HG03064 (cell line): Measurements from ENCODE around the gene EPOP.

Experiments
- ATAC-seq: cut with Tn5 transposase; IDR thresholded peaks from one replicate; pipeline ENCODE4 v1.9.1; 2021; ENCODE audit warnings: low read depth; ENCODE audit not compliant: unreplicated experiment

EPOP gene

DNA sequence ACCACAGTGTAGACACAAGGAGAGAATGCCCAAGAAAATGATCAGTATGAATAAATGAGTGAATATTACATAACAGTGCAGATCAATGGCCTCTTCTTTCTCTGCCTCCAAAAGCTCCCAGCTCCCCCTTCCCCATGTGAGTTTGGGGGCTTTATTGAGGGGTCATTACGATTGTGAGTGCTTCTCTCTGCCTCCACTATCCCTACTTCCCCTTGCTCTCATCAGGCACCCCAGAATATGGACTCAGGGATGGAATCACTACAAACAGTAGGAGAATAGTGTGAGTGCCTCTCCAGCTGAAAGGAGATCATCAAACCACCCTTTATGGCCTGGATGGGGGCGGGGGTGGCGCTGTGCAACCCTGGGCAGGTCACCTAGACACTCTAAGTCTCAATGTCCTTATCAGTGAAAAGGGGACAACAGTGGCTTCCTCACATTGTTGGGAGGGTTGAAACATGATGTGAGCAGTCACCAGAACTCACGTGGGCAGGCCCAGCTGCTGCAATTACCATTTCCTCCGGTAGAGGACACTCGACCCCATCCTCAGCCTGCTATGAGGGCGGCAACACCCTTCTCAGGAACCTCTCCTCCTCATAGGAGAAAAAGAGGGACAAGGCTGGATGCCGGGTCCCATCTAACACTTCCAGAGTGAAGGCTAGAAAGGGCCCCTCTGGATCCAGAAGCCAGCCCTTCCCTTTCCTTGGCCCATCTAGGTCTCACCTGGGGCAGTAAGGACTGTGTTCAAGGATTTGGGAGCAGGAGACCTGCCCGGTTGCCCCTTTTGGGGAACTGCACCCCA lies 2.1 kb upstream of the EPOP start:
- ATAC-seq, result no peak

DNA sequence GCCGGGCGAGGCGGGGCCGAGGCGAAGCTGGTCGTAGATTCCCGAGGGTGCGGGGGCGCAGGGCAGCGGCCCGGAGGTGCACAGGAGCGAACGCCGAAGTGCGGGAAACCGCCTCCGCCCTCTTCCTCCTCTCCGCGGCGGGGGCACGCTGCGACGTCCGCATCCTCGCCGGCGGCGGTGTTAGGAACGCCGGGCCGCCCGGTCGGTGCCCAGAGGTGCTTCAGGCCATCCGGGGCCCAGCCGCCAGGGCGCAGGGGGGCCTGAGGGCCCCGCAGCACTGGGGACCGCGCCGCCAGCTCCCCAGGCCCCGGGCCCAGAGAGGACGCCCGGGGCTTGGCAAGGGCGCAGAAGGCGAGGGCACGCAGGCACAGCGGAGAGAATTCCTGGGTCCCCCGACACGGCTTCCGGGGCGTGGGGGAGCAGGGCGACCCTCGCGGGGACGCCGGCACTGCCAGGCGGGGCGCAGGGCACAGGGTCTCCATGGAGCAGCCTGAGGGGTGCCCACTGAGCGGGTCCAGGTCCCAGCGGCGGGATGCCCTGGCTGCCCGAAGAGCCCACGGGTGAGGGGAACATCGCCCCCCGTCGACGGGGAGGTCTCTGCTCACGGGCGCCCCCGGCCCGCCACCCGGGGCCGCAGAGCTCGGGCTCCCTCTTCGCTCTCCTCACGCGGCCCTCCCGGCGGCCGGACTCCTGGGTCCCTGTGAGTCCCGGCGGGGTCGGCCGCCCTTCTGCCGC lies 576 bp downstream of the EPOP start:
- ATAC-seq, result no peak

DNA sequence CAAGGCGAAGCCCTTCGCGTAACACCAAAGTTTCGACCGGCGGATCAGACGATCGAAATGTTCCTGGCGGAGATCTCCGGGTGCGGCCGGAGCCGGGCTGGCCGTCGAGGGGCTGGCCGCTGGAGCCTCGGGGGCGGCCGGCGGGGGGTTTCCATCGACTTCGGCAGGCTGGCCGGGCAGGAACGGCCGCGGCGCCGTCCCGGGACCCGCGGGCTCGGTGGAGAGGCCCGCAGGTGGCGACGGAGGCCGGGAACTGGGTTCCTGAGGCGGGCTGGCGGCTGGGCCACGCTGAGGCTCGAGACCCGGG lies 1.1 kb downstream of the EPOP start:
- ATAC-seq, result no peak

DNA sequence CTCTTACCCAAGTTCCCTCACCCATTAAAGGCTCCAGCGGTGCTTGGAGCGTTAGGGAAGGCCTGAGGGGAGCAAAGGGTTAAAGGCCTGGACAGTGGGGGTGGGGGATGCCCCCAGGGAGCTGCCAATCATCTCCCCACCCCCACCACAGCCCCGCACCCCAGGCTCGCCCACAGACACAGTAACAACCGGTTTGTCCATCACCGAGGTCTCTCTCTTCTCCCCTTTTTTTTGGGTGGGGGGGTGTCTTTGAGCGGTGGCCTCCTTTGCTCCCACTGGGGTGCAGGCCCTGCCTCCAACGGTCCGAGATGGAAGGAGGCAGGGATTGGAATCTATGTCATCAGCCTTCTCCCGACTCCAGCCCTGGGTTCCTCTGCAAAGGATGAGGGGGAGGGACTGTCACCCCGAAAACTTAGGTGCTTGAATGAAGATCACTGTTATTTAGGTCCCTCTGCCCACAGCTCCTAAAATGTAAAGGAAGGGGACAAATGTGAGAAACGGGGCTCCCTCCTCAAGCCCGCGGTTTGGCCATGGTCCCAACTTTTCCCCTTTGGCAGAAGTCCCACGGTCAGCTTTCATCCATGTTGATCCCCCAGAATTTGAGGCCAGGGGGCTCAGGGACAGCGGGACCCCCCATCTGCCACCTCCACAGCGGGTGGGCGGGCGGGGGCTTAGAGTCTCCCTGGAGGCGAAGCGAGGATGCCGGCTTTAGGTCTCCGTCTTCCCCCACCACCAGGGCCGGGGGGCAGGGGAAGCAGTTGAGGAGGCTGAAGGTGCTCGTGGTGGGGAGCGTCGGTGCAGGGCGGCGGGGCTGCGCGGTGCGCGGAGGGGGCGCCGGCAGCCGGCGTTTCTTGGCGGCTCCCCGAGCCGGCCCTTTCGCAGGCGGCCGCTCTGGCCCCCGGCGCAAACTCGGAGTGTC lies 1.7 kb downstream of the EPOP start:
- ATAC-seq, result no peak

DNA sequence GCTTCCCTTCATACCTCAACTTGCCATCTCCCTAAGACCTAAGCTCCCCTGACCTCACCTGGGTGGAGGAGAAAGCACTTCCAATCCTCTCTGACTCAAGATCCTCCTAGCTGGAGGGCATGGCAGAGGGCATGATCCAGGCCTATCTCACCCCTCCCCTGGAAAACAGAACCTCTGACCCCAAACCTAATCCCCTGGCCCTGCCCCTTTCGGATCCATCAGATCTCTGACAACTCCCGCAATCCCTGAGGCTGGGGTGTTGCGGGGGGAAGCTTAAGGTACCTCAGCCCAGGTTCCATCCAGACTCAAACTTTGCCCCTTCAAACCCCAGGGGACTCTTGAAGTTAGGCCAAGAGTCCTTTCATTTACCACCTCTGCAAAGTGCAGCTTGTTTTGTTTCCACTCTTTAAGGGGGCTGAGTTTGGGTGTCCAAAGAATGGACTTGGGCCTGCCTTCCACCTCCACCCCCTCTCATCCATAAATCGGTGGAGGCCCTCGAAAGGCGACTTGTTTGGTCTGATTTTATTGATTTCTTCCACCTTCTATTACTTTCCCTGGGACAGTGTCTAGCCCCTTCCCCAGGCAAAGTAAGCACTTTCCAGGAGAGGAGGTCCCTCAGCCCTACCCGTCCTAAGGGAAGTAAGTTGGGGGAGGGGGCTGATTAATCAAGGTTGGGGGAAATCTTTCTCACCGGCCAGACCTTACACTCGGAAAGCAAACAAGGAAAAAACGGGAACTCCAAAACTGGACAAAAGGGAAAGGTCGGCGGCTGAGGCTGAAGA lies 2.6 kb downstream of the EPOP start:
- ATAC-seq, result no peak

DNA sequence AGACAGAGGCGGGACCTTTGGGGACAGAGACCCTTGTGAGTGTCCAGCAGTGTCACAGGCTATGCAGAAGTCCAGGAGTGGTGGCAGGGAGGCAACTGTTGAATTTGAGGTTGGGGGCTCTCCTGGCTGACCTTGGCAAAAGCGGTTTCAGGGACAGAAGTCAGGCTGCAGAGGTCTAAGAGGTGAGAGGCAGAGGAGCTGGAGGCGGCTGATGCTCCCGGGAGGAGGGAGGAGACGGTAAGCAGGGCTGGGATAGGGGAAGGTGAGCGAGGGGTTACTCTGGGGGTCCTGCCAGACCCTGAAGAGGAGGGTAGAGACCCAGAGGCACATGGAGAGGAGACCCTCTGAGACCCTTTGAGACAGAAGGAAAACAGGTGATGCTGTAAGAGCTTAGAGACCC lies 5.2 kb downstream of the EPOP start:
- ATAC-seq, result no peak

DNA sequence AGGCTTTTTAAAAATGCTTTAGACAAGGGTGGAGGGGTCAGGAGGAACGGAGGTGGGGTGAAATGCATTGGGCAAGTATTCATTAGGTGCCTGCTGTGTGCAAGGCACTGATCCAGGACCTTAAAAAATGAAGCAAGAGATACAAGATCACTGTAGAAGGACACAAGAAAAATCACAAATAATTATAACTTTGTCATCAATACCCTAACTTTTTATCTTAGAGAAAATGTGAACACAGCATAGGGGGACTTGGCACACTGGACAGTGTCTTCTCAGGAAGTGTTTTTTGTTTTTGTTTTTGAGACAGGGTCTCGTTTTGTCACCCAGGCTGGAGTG lies 7.0 kb downstream of the EPOP start:
- no peak for ATAC-seq

DNA sequence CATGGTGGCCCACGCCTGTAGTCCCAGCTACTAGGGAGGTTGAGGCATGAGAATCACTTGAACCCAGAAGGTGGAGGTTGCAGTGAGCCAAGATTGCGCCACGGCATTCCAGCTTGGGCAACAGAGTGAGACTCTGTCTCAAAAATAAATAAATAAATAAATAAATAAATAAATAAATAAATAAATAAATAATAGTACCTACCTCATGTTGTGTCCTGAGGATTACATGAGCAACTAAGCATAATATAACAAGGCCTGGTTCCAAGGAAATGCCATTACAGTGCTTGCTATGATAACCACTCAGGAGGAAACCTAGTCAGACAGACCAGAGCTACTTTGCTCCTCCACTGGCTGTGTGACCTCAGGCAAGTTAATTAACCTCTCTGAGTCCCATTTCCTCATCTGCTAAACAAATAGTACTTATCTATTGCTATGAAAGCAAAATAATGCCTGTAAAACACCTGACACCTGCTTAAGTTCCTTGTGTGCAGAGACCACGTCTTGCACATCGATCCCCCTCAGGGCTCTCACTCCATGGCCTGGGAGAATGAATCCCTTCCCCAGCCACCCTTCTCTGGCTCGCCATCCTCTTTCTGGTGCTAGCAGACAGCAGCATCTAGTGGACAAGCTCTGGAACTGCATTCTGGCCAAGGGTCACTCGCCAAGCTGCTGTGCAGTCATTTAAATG lies 7.5 kb downstream of the EPOP start:
- ATAC-seq, result no peak

DNA sequence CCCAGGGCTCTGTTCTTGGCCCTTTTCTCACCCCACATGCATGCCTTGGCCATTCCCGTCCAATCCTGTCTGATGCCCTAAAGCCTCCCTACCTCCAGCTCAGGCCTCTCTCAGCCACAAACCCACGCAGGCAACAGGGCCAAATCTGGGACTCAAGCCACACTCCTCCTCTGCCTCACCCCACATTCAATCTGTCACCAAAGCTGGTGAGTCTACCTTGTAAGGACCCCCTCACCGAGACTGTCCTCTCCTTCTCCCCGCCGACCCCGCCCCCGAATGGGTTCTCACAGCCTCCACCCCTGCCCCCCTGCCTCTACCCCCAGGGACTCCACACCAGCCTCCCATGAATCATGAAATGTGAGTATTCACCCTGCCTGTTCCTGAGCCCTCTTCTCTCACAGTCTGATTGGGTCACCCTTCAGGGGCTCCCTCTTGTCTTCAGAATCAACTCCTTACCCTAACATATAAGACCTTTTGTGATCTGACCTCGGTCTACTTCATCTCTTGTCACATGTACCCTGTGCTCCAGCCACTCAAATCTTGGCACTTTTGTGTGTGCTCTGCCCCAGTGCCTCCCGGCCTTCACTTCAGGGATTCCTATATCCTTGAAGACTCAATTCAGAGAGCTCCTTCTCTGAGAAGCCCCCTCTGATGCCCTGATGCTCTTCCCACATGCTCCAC lies 10.7 kb downstream of the EPOP start:
- no peak for ATAC-seq

DNA sequence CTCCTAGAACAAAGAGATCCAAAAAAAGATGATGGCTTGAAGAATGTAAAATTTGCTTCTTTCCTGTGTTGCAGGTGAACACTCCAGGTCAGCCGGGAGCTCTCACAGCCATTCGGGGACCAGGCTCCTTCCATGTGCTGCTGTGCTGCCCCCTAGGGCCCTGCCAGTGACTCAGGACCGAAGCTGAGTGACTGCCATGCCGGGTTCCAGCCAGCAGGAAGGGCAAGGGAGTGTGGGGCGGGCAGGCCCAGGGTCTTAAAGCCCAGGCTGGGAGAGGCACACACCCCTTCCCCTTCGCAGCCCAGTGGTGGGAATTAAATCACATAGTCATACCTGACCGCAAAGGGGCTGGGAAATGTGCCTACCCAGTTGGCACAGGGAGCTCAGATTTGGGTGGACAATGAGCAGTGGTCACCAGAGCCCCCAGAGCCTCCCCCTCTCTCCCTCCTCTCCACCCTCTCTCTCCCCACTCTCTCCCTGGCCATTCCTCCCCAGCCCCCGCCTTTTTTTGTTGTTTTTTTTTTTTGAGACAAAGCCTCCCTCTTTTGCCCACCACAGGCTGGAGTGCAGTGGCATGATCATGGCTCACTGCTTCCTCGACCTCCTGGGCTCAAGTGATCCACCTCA lies 11.5 kb downstream of the EPOP start:
- ATAC-seq, result no peak

DNA sequence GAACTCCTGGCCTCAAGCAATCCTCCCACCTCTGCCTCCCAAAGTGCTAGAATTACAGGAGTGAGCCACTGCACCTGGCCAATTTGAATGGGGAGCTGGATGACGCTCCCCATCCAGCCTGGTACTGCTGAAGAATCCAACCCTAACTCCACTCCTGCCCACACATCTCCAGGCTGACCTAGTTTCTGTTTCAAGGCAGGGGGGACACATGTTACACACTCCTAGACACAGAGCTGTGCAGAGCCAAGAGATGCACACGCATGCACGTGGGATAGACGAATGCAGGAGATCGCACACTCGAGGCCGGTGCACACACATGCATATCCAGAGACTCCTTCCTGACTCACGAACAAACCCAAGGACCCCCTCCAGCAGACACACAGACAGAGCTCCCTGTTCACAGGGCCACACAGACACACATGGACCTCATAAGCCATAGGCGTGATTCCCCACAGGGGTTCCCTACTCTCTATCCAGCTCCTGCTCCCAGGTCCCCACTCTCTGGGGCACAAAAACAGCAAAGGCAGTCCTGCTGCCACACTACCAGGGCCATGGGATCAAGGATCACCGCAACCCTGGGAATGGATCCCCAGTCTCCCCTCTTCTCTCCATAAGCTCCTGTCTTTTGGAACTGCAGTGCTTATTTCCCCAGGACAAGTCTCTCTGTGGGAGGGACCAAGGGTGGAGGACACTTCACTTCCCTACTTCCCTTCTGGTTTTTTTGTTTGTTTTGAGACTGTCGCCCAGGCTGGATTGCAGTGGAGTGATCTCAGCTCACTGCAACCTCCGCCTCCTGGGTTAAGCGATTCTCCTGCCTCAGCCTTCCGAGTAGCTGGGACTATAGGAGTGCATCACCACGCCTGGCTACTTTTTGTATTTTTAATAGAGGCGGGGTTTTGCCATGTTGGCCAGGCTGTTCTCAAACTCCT lies 14.4 kb downstream of the EPOP start:
- no peak for ATAC-seq

DNA sequence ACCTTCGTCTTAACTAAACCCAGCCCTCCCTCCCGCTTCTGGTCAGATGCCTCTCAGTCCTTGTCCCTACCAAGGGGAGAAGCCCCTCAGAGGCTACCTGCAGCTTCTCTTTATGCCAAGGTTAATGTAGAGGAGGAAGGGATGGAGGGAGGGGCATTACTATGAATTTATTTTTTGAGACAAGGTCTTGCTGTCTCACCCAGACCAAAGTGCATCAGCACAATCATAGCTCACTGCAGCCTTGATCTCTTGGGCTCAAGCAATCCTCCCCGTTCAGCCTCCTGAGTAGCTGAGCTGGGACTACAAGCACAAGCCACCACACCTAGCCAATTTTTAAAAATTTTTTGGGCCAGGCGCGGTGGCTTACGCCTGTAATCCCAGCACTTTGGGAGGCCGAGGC lies 15.3 kb downstream of the EPOP start:
- ATAC-seq, result no peak

DNA sequence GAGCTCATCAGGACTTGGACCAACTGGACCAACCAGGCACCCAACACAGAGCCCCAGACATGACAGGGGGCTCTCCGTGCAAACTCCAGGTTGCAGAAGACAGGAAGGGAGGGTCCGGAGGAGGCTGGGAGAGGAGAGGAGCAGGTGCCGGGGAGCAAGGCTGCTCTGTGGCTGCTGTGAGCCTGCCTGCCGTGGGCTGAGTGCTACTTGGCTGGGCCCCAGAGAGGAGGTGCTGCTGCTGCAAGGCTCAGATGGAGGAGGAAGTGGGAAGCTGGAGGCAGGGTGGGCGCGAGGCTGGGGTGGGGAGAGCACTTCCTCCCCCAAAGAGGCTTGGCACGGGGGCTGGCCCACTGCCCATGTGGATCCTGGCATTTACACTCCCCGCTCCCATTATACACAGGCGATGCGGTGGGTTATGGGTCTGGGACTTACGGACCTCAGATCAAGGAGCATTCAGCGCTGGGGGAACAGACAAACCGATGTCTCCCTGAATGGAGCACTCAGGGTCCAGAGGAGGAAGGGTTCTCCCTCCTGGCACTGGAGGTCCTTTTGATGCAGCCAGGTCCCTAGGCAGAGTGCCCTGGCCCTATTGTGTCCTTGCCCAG lies 15.9 kb downstream of the EPOP start:
- ATAC-seq, result no peak

DNA sequence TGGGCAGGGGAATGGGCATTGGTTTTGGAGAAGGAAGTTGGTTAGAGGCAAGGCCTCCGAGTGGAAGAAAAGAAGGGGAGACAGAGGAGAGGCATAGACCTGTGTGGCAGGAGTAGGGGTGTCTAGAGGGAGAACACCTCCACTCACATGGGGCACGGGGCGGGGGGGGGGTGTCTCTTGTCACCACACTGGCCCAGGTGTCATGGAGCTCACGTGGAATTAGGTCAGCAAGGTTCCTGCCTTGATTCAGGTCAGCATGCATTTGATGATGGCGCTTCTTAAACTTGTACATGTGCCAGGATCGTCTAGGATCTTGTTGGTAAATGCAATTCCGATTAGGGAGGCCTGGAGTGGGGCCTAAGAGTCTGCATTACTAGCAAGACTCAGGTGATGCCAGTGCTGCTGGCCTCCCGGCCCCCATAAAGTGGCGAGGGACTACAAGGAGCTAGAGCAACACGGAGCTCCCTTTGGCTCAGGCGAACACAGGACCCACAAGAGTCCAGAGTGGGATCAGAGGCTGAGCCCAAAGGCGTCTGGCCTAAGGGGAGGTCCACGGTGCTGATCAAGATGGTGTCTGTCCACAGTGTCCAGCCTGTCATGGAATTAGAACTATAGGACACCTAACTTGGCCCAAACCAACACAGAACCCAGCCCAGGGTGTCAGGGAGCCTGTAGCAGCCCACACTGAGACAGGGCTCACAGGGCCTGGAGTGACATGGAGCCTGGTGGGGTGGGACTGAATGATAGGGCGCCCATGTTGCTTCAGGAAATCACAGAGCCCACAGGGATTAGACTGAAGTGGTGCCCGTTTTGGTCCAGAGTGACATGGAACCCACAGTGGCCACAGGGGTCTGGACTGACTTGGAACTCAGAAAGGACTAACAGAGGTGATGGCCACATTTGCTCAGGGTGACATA lies 16.7 kb downstream of the EPOP start:
- no peak for ATAC-seq

DNA sequence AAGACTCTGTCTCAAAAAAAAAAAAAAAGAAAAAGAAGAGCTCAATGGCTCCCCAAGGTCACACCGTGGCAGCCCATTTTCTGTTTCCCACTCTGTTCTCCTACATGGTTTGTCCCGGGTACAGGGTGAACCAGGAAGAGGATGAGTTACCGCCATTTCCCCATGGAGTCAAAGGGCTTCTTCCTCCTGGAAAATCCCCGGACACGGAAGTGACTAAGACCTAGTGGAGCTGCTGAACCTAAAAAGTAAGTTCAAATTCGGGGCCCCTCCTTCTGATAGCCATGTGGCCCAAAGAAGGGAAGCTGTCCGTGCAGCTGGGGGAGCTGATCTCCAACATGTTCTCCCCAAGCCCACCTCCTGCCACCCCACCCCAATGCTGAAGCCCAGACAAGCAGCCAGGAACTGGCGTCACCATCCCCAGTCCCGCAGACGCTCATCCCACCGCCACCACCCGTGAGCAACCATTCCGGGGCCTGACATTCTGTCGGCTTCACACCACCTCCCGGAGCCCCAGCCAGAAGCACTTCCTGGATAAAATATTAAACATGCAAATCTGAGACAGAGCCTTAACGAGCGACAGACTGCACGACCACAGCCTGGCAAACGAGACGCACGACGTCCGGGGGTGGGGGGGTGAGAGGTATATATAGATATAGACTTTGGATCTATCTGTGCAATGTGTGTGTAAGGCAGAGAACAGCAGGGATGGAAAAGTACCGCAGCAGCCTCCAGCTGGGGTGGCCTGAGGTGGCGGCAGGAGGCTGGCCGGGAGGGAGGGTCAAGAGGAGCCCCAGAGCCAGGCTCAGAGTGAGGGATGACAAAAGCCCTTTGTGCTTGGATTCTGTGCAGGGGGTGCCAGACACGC lies 17.6 kb downstream of the EPOP start:
- no peak for ATAC-seq
